Neural cell (in vitro differentiated cells): ENCODE data around the gene ASCC3. TPM values are rescaled to one million over a fixed set of nuclear protein-coding genes. Genes with fewer than 3 reads are reported as not detected.
"Not testable (repeated sequence)": the region's sequence is repeated elsewhere in the genome, so short reads cannot be mapped to it uniquely, and the experiment has no call there.

Experiments
- H2AFZ ChIP-seq: fragments of 200-600, 300-800 bp; sonication (generic), shearing (Covaris generic); 2 replicates; pipeline ENCODE4 v1.6.0; 2014; ENCODE audit warnings: low read depth, mild to moderate bottlenecking, antibody characterized with exemption, low read length, moderate library complexity
- H3F3A ChIP-seq: fragments of 200-600 bp; shearing (Covaris generic); 2 replicates; pipeline ENCODE4 v1.6.1; 2016; ENCODE audit warnings: mild to moderate bottlenecking, moderate library complexity, mixed read lengths, antibody characterized with exemption, low read length; ENCODE audit not compliant: insufficient read depth, poor library complexity, severe bottlenecking
- H3K27ac ChIP-seq: fragments of 200-600, 300-800 bp; sonication (generic), shearing (Covaris generic); 2 replicates; pipeline ENCODE4 v1.5.1; 2014; ENCODE audit warnings: mild to moderate bottlenecking, low read length, moderate library complexity
- H3K27me3 ChIP-seq: fragments of 300-800, 200-600 bp; sonication (generic), shearing (Covaris generic); 2 replicates; pipeline ENCODE4 v1.6.0; 2014; ENCODE audit warnings: mild to moderate bottlenecking, low read depth, low read length, moderate library complexity; ENCODE audit not compliant: insufficient read depth
- H3K36me3 ChIP-seq: fragments of 300-800, 200-600 bp; sonication (generic), shearing (Covaris generic); 2 replicates; pipeline ENCODE4 v1.5.1; 2014; ENCODE audit warnings: mild to moderate bottlenecking, antibody characterized with exemption, low read length, moderate library complexity; ENCODE audit not compliant: insufficient read depth
- H3K4me2 ChIP-seq: fragments of 300-800, 200-600 bp; sonication (generic), shearing (Covaris generic); 2 replicates; pipeline ENCODE4 v1.6.0; 2014; ENCODE audit warnings: mild to moderate bottlenecking, low read length
- H3K4me3 ChIP-seq: fragments of 300-800, 200-600 bp; sonication (generic), shearing (Covaris generic); 2 replicates; pipeline ENCODE4 v1.5.1; 2014; ENCODE audit warnings: mild to moderate bottlenecking, low read length, moderate library complexity
- H3K79me2 ChIP-seq: fragments of 200-600 bp; shearing (Covaris generic); replicated peaks from 2 replicates; pipeline ENCODE4 v1.6.0; 2014; ENCODE audit warnings: mild to moderate bottlenecking, low read length, moderate library complexity; ENCODE audit not compliant: insufficient read depth
- H3K9ac ChIP-seq: fragments of 300-800, 200-600 bp; sonication (generic), shearing (Covaris generic); 2 replicates; pipeline ENCODE4 v1.6.1; 2016; ENCODE audit warnings: mild to moderate bottlenecking, low read length, mixed read lengths
- H3K9me2 ChIP-seq: fragments of 200-600 bp; shearing (Covaris generic); 2 replicates; pipeline ENCODE4 v1.6.1; 2016; ENCODE audit warnings: mild to moderate bottlenecking, low read length, mixed read lengths; ENCODE audit not compliant: insufficient read depth
- H3K9me3 ChIP-seq: fragments of 200-600, 300-800 bp; sonication (generic), shearing (Covaris generic); 2 replicates; pipeline ENCODE4 v1.6.1; 2016; ENCODE audit warnings: mild to moderate bottlenecking, mixed run types, low read length, moderate library complexity, mixed read lengths
- H4K20me1 ChIP-seq: fragments of 200-600 bp; shearing (Covaris generic); 2 replicates; pipeline ENCODE4 v1.6.1; 2016; ENCODE audit warnings: mild to moderate bottlenecking, mixed run types; ENCODE audit not compliant: insufficient read depth
- CTCF ChIP-seq: fragments of 450-650 bp; IDR thresholded peaks from 2 replicates; pipeline ENCODE4 v1.5.1; 2014; ENCODE audit warnings: antibody characterized with exemption, mild to moderate bottlenecking, moderate library complexity; ENCODE audit not compliant: poor library complexity, severe bottlenecking
- EP300 ChIP-seq: fragments of 450-650 bp; conservative IDR thresholded peaks from 2 replicates; pipeline ENCODE4 v1.6.1; 2014; ENCODE audit warnings: antibody characterized with exemption, mild to moderate bottlenecking, moderate library complexity; ENCODE audit not compliant: poor library complexity, severe bottlenecking
- EZH2 ChIP-seq: fragments of 200-600, 300-800 bp; shearing (Covaris generic), sonication (generic); IDR thresholded peaks from 2 replicates; pipeline ENCODE4 v1.6.1; 2014; ENCODE audit warnings: antibody characterized with exemption, low read length, borderline replicate concordance, mild to moderate bottlenecking; ENCODE audit not compliant: insufficient read depth, poor library complexity, severe bottlenecking
- MXI1 ChIP-seq: fragments of 450-650 bp; conservative IDR thresholded peaks from 2 replicates; pipeline ENCODE4 v1.6.1; 2014; ENCODE audit warnings: antibody characterized with exemption, mild to moderate bottlenecking; ENCODE audit not compliant: poor library complexity, severe bottlenecking
- POLR2AphosphoS5 ChIP-seq: IDR thresholded peaks from 2 replicates; pipeline ENCODE4 v1.6.1; 2012
- RAD21 ChIP-seq: fragments of 450-650 bp; conservative IDR thresholded peaks from 2 replicates; pipeline ENCODE4 v1.6.1; 2014; ENCODE audit warnings: antibody characterized with exemption, mild to moderate bottlenecking, moderate library complexity
- REST ChIP-seq: IDR thresholded peaks from 2 replicates; pipeline ENCODE4 v1.6.1; 2012; ENCODE audit warnings: borderline replicate concordance
- SMC3 ChIP-seq: fragments of 450-650 bp; conservative IDR thresholded peaks from 2 replicates; pipeline ENCODE4 v1.6.1; 2014; ENCODE audit warnings: antibody characterized with exemption, mild to moderate bottlenecking, moderate library complexity; ENCODE audit not compliant: poor library complexity
- TAF1 ChIP-seq: IDR thresholded peaks from 2 replicates; pipeline ENCODE4 v1.6.1; 2012; ENCODE audit warnings: low read depth
- polyA plus RNA-seq: library from polyadenylated mRNA; depleted of rRNA; stranded (reverse); fragments of >200 nt; gene quantifications from 2 replicates; pipeline ENCODE4 v1.2.3, GENCODE V29; 2014

The ASCC3 gene
- polyA plus RNA-seq, 1 donor from 2014 or later, result 14.9 TPM

- no peaks in the 10 kb centered on the region for H3K9me2 ChIP-seq
- no peaks in the 10 kb centered on the region for H3K27me3 ChIP-seq
- no peak overlapping the region for H3K27ac ChIP-seq
- H4K20me1 ChIP-seq, result no peaks in the 10 kb centered on the region
- no peak overlapping the region for H3K4me3 ChIP-seq
- H3K4me2 ChIP-seq, result no peak overlapping the region
- peaks cover 7% of the 10 kb centered on the region for H3K9me3 ChIP-seq
- H3F3A ChIP-seq, result no peaks in the 10 kb centered on the region
- no peak for TF ChIP-seq MXI1
- TF ChIP-seq POLR2AphosphoS5, result no peak
- no peak for TF ChIP-seq EZH2
- TF ChIP-seq RAD21, result no peak
- TF ChIP-seq CTCF, result no peak
- no peak for TF ChIP-seq TAF1
- no peak for TF ChIP-seq REST
- no peak for TF ChIP-seq SMC3
- no peak for TF ChIP-seq EP300
- H3K79me2 ChIP-seq, result no peaks in the 10 kb centered on the region
- no peak overlapping the region for H3K9ac ChIP-seq
- peaks cover 6% of the 10 kb centered on the region for H3K36me3 ChIP-seq
- H2AFZ ChIP-seq, result no peak overlapping the region
These were observed 140.7 kb downstream of the ASCC3 start for GRCh38 chr6:100740439-100740838.

GRCh38 chr6:100737720-100738119 is 143.4 kb downstream of the ASCC3 start:
- H3K4me3 ChIP-seq, H3K9me3 ChIP-seq: not testable (repeated sequence)

DNA sequence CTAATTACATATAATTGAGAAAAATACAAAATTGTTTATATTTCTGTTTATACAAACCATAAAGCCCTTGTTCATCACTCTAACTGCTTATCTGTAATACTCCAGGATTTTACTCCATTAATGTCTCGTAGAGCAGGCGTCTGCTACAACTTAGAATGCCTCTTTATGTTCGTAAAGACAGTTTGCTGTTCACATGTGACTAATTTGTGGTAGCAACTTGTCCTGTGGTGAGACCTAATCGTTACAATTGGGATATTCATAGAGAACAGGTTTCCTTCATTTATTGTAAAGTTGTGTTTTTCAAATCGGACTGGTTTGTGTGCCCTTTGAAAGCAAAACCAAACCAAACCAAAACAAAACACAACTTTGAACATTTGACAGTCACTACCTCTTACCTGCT is 149.7 kb downstream of the ASCC3 start:
- Histone ChIP-seq H3K4me2 (no peak overlapping the region), H3K36me3 (no peaks in the 10 kb centered on the region), H3K9me3 (no peaks in the 10 kb centered on the region), H3K27ac (no peak overlapping the region), H3K9me2 (no peaks in the 10 kb centered on the region), H4K20me1 (no peaks in the 10 kb centered on the region), H3K27me3 (no peaks in the 10 kb centered on the region), H3F3A (no peaks in the 10 kb centered on the region), H3K9ac (no peak overlapping the region), H3K4me3 (no peak overlapping the region), H3K79me2 (no peaks in the 10 kb centered on the region), H2AFZ (no peak overlapping the region)
- no peak for TF ChIP-seq CTCF
- TF ChIP-seq SMC3, result no peak
- no peak for TF ChIP-seq TAF1
- no peak for TF ChIP-seq EP300
- TF ChIP-seq POLR2AphosphoS5, result no peak
- no peak for TF ChIP-seq RAD21
- TF ChIP-seq MXI1, result no peak
- TF ChIP-seq EZH2, result no peak
- TF ChIP-seq REST, result no peak

More at GRCh38 chr6:100737720-100738119, 143.4 kb downstream of the ASCC3 start:
- not testable (repeated sequence) for H3F3A ChIP-seq, H3K4me2 ChIP-seq, H3K27ac ChIP-seq, H3K9ac ChIP-seq, H2AFZ ChIP-seq, H4K20me1 ChIP-seq, H3K27me3 ChIP-seq, H3K36me3 ChIP-seq, H3K9me2 ChIP-seq, H3K79me2 ChIP-seq
